Middle frontal gyrus (tissue), 1 donor: ENCODE results near the gene CCDC183.
"Not testable (repeated sequence)": the region's sequence is repeated elsewhere in the genome, so short reads cannot be mapped to it uniquely, and the experiment has no call there.

Experiments used
- DNase-seq: peaks from one replicate; pipeline ENCODE4 v3.0.0-alpha.2; 2015; ENCODE audit warnings: low spot score; ENCODE audit errors: extremely low spot score

CCDC183 gene

GRCh38 chr9:136823136-136824046 lies 27.3 kb downstream of the CCDC183 start:
- DNase-seq, result no peak

- no peak for DNase-seq
These were observed 28.5 kb downstream of the CCDC183 start for GRCh38 chr9:136824496-136825225.

DNA sequence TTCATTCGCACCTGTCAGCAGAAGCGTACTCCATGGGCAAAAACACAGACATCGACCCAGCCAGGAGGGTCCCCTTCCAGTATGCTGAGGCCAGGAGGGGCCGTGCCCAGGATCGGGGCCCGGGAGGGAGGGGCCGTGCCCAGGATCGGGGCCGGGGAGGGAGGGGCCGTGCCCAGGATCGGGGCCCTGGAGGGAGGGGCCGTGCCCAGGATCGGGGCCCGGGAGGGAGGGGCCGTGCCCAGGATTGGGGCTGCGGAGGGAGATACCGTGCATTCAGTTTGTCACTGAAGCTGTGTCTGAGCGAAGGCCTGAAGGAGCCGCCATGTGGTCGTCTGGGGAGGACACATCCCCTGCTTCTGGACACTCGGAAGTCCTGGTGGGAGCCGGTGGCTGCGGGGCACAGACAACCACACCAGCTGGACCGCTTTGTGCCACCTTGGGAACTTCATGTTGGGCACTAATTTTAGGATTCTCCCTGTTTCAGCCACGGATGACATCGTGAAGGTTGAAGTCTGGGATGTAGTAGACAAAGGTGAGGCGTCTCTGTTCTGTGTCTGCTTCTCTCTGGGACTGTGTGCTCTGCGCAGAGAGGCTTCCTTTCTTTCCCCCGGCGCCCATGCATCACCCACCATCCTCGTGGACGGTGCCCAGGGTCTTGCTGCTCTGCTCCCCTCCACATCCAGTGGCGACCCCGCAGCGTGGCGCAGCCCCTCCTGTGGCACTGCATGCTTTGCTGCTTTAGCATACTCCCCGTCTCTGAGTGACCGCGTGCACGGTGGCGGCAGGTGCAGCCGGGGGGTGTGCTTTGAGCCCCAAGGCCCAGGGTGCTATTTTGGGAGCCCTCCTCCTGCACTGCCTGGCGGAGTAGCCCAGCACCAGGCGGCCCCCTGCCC lies 29.4 kb downstream of the CCDC183 start:
- DNase-seq, result no peak

- DNase-seq, result no peak
These were observed 30.0 kb downstream of the CCDC183 start for GRCh38 chr9:136826188-136826541.

- no peak for DNase-seq
These were observed 30.8 kb downstream of the CCDC183 start for GRCh38 chr9:136826703-136827582.

DNA sequence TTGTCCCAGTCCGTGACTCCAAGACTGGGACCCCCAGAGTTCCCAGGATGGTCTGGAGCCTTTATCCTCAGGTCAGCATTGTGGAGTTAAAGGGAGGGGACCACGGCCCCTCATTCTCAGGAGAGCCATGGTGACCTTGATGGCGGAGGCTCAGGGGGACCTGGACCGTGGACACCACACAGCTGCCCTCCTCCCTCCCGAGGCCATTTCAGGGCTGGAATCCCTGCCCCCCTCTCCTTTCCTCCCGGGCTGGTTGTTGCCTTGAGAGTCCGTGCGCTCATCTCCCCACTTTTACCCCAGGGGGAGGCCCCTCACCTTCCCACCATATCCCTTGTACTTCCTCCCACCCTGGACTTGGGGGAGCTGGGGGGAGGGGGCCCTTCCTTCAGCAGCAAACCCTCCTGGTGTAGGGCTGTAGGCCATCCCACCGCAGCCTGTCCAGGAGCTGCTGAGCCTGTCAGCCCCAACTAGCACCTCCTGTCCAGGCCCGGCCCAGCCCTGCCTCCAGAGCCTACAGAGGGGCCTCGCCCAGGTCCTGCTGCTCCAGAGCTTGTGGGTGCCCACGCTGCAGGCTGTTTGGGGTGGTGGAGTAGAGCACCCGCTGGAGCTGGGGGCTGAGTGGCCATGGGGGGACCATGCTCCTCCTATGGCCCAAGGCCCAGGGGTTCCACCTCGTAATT lies 31.8 kb downstream of the CCDC183 start:
- no peak for DNase-seq

DNA sequence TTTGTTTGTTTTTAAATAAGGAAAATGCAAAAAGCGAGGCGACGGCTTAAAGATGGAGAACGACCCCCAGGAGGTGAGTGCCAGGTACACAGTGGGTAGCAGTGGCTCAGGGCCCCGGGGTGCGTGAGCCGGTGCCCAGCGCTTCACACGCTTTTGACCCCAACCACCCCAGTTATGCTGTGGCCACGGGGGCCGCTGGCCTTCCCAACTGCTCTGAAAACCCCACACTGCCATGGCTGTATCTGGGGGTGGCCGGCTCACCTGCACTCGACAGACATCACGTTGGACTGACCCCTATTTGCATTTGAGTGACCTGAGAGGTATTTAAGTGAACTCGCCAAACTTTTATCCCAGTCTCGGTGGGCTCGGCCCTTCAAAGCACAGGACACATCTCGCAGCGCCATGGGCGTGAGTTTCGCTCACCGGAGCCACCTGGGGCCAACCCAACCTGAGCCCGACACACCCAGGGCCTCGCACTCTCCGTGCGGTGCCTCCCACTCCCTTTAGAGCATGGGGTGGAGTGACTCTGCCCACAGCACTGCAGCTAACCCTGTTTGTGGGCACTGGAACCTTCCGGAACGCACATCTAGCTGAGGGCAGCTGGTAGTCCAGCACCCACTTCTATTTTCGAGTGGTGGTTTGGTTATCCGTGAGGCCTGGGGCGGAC lies 32.5 kb downstream of the CCDC183 start:
- no peak for DNase-seq

GRCh38 chr9:136829412-136829811 lies 33.3 kb downstream of the CCDC183 start:
- DNase-seq, result no peak

DNA sequence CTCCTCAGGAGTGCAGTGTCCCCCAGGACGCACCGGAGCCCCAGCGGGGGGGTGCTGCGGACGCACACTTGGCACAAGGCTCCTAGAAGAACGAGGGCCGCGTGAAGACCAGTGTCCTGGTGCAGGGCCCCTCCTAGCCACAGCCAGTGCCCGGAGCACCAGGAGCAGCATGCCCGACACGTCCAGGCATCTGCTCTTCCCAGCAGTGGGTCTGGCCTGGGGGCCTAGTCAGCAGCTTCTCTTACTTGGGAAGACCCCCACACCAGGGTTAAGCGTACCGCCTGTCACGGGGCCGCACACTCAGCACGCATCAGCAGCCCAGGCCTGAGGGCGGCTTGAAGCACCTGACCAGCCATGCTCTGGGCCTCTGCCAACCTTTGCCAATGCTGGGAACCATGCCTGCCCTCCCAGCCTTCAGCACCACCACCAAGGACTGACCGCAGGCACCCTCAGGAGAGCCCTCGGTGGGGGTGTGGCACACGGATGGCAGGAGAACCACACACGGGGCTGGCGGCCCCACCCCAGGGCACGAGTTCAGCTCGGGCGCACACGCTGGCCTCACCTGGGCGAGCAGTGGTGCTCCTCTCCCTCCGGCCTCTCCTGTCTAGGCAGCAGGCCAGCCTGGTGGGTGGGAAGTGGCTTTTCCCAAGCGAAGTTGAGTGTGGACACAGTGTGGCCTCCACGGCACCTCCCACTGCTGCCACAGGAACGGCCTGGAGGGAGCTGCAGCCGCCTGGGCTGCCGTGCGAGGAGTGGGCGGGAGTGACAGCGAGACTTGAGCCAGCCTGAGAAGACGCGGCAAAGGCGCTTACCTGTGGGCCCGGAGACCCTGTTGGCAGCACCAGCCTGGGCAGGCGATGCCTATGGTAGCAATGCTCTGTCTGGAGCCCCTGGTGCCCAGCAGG lies 34.1 kb downstream of the CCDC183 start:
- DNase-seq, result no peak

- DNase-seq, result no peak
These were observed 35.0 kb downstream of the CCDC183 start for GRCh38 chr9:136831002-136831719.

DNA sequence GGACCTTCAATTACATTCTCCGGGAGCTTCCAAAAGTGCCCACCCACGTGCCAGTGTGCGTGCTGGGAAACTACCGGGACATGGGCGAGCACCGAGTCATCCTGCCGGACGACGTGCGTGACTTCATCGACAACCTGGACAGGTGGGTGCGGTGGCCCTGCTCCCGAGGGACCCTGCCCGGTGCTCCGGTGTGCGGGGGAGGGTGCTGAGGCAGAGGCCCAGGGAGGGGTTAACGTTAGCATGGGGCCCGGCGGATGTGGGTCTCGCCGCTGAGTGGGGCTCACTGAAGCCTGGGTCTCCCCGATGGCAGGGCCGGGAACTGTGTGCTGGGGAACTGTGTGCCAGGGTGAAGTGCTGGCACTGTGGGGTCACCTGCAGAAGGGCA lies 35.6 kb downstream of the CCDC183 start:
- DNase-seq, result no peak

- DNase-seq, result no peak
These were observed 36.4 kb downstream of the CCDC183 start for GRCh38 chr9:136832581-136832980.

DNA sequence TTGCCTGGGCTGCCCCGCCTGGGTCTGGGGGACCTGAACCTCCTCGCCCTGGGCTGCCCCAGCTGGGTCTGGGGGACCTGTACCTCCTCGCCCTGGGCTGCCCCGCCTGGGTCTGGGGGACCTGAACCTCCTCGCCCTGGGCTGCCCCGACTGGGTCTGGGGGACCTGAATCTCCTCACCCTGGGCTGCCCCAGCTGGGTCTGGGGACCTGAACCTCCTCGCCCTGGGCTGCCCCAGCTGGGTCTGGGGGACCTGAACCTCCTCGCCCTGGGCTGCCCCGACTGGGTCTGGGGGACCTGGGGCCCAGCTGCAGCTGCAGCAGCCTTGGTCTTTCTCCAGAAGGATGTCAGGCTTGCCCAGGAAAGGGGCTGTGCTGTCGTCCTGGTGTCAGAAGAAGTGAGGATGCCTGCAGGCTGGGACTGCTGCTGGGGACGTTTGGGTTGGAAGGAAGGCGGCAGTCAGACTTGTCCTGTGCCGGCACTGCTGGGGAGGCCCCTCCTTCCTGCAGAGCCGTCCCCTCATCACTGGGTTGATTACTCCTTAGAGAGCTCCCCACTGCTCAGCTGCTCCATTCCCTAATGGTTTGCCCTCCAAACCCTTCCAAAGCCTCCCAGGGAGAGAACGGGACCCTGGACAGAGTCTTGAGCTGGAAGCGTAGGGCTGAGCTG lies 37.4 kb downstream of the CCDC183 start:
- DNase-seq, result not testable (repeated sequence)

- no peak for DNase-seq
These were observed 39.2 kb downstream of the CCDC183 start for GRCh38 chr9:136835162-136835931.

GRCh38 chr9:136835932-136836904 lies 40.1 kb downstream of the CCDC183 start:
- DNase-seq, result no peak
